EL (cell line): ENCODE data around the gene LIMK2.
"Not testable (repeated sequence)": the region's sequence is repeated elsewhere in the genome, so short reads cannot be mapped to it uniquely, and the experiment has no call there.

ENCODE experiments used
- DNase-seq: peaks from one replicate; pipeline ENCODE4 v3.0.0-alpha.2; 2016

The LIMK2 gene

DNA sequence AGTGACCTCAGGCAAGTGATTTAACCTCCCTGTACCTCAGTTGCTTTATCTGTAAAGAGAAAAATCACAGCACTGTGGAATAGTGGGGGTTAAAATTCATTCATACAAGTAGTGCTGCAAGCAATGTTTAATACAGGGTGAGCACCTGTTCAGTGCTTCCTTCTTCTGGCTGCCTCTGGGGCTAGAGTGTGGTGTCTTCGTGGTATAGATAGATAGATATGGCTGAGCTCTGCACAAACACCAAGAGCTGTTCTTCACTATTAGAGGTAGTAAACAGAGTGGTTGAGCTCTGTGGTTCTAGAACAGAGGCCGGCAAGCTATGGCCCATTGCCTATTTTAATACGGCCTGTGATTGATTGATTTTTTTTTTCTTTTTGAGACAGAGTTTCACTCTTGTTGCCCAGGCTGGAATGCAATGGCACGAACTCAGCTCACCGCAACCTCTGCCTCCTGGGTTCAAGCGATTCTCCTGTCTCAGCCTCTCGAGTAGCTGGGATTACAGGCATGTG, 32.9 kb downstream of the LIMK2 start:
- no peak for DNase-seq

DNA sequence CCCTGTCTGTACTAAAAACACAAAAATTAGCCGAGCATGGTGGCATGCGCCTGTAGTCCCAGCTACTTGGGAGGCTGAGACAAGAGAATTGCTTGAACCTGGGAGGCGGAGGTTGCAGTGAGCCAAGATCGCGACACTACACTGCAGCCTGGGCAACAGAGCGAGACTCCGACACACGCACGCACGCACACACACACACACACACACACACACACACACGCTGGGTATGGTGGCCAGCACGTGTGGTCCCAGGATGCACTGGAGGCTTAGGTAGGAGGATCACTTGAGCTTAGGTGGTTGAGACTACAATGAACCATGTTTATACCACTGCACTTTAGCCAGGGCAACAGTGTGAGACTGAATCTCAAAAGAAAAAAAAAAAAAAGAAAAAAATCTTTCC, 33.9 kb downstream of the LIMK2 start:
- not testable (repeated sequence) for DNase-seq

DNA sequence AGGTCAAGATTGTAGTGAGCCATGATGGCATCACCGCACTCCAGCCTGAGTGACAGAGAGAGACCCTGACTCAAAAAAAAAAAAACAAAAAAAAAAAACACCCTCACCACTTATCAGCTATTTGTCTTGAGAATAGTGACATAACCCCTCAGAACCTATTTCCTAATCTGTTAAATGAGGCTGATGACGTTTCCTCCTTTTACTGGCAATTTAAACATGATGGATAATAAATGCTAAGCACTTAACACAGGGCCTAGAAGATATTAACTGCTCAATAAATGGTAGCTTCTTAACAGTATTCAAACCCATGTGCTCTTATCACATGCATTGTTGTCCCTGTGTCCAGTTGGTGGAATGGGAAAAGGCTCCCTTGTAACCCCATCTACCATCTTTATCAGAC, 34.6 kb downstream of the LIMK2 start:
- no peak for DNase-seq

DNA sequence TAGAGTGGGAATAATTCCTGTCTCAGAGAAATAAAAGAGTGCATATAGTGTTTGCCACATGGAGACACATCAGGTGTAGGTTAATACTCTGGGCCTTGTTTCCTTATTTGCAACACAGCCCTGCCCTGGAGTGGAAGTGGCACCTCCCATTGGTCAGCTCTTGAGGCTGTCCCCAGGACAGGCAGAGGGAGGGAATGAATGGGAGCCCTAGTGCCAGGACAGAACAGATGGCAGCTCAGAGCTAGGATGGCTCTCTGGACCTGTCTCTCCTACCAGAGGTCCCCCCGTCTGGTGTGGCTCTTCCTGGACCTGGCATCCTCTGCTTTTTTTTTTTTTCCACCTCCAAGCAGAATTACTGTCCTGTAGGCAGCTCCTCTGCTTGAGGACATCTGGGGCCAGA, 35.6 kb downstream of the LIMK2 start:
- no peak for DNase-seq

DNA sequence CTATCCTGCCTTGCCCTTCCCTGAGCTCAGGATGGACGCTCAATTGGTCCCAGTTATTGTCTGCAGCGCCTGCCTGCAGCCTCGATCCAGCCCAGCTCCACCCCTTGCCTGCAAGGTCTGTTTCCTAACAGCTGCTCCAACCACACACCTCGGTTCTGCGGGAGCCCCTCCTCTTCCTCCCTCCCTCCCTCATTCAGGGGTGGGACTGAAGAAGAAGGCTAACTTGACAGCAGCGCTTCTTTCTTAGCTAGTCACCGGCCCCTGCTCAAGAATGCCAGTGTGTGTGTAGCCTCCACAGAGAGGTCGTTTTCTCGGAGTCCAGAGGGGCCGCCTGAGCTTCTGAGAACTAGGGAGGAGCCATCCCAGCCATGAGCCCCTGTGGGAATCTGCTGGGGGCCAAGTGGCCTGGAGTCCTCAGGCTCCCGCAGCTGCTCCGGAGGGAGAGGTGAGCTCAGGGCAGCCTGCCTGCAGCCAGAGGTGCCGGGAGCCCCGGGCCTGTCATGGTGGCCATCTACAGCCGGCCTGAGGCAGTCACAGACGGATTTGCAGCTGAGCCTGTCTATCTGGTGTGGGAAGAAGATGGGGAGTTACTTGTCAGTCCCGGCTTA, 36.1 kb downstream of the LIMK2 start:
- DNase-seq = peak; percentile 93

DNA sequence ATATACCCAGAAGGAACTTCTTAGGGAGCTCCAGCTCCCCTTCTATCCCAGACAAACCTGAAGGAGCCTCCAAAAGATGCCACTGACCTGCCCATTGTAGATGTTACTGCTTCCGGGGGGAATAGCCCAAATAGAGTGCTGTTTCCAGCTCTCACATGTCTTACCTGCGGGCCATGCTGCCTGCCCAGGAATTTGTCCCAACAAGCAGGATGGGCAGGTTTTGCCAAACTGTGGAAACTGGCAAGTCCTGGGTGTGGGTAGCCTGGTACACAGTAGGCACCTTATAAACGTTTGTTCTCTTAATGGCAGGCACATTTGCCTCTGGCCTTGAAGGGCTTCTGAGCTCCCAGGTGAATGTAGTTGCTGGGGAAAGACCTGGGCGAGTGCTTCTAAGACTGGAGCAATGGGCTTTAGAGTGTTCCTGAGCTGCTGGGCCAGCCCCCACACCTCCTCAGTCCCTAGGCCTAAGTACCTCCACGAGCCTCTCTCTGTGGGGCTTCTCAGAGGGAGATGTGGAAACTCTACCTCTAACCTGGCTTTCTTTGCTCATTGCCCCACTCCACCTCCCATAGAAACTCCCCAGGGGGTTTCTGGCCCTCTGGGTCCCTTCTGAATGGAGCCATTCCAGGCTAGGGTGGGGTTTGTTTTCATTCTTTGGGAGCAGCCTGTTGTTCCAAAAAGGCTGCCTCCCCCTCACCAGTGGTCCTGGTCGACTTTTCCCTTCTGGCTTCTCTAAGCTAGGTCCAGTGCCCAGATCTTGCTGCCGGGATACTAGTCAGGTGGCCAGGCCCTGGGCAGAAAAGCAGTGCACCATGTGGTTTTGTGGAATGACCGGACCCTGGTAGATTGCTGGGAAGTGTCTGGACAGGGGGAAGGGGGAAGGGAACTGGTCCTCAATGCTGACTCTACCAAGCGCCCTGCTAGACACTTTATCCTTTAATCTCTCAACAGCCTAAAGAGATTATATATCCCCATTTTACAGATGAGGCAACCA, 37.2 kb downstream of the LIMK2 start:
- DNase-seq = no peak

DNA sequence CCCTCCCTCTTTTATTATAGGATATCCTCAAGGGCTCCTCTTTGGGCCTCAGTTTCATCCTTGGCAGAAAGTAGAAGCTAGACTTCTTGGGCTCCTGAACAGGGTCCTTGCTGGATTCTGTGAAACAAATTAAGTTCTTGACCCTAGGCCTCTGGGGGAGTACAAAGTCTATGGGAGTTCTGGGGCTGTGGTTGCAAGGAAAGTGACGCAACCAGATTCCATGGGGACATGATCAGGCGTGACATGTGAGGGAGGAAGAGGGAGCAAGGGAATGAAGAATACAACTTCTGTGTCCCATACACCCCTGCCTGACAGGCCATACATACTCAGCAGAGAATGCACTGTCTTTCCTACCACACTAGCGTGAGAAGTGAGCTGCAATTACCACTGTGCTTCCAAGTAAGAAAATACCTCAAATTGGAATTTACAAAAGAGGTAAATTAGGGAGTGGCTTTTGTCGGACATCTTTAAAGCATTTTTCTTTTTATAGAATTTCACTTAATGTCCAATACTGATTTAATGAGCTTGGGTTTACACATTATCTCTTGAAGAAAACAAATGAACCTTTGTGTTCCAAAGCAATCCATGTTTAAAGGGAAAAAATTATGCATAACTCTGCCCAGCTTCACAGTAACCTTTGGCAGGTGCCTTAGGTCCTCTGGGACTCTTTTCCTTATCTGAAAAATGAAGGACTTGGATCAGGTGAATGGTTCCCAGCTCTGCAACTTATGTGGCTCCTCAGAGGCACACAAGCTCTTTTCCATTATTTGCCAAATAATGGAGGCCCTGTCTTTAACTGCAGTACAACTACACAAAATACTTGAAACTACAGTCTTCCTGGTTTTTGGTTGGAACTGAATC, 38.9 kb downstream of the LIMK2 start:
- no peak for DNase-seq

DNA sequence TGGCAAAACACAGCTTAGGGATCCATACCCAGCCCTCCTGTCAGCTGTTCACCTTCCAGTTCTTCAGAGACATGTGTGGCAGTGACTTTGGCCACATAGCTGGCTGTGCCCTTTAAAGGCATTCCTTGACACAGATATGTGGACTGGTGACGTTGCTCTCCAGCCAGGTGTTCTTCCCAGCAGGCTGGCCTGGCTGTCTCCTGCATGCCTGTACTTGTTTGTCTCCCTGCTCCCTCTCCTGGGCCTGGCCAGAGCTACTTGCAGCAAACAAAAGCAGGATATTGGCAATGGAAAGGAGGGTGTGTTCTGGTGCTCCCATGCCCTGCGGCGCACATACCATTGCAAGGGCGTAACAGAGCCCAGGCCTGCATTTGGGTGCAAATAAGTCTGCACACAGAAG, 41.9 kb downstream of the LIMK2 start:
- no peak for DNase-seq

DNA sequence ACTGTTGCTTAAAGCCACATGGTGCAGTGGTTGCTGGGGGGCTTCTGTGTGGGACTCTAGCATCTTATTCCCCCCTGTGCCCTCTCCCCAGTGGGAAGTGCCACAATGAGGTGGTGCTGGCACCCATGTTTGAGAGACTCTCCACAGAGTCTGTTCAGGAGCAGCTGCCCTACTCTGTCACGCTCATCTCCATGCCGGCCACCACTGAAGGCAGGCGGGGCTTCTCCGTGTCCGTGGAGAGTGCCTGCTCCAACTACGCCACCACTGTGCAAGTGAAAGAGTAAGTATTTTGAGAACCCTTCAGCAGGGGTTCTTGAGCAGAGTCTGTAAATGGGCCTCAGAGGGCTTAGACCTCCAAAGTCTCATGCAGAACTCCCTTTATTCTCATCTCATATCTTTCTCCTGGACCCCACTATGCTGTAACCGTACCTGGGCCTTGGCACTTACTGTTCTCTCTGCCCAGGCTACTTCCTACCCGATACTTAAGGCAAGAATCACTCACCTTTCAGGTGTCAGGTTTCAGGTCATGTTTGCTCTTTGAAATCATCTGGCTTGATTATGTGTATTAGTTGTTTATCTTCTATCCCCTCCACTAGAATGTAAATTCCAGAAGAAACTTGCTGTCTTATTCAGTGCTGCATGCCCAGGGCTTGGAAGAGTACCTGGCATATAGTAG, 47.8 kb downstream of the LIMK2 start:
- no peak for DNase-seq

DNA sequence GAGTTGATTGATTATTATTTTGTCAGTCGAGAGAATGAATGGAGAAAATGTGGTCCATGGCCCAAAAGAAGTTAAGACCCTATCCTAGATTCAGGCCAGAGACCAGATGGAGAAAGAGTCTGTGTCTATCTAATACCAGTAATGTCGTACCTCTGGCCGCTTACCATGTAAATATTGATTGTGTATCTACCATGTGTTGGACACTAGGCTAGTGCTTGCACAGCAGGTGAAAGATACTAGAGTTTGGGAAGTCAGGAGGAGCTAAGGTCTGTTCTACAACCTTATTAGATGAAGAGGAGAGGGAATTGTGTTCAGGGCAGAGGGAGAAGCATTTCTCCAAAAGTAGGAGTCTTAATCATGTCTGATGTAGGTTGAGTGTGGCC, 48.4 kb downstream of the LIMK2 start:
- no peak for DNase-seq

DNA sequence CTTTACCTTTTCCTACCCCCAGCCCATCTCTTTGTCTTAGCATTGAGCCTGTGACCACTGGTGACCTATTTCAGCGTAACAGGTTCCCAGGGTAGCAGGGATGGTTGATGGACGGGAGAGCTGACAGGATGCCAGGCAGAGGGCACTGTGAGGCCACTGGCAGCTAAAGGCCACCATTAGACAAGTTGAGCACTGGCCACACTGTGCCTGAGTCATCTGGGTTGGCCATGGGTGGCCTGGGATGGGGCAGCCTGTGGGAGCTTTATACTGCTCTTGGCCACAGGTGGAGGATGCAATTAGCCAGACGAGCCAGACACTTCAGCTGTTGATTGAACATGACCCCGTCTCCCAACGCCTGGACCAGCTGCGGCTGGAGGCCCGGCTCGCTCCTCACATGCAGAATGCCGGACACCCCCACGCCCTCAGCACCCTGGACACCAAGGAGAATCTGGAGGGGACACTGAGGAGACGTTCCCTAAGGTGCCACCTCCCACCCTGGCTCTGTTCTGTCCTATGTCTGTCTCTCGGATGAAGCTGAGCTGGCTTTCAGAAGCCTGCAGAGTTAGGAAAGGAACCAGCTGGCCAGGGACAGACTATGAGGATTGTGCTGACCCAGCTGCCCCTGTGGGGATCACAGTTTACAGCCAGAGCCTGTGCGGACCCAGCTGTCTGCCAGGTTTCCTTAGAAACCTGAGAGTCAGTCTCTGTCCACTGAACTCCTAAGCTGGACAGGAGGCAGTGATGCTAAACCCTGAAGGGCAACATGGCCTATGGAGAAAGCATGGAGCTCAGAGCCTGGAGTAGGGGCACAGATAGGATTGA, 50.4 kb downstream of the LIMK2 start:
- DNase-seq = no peak

DNA sequence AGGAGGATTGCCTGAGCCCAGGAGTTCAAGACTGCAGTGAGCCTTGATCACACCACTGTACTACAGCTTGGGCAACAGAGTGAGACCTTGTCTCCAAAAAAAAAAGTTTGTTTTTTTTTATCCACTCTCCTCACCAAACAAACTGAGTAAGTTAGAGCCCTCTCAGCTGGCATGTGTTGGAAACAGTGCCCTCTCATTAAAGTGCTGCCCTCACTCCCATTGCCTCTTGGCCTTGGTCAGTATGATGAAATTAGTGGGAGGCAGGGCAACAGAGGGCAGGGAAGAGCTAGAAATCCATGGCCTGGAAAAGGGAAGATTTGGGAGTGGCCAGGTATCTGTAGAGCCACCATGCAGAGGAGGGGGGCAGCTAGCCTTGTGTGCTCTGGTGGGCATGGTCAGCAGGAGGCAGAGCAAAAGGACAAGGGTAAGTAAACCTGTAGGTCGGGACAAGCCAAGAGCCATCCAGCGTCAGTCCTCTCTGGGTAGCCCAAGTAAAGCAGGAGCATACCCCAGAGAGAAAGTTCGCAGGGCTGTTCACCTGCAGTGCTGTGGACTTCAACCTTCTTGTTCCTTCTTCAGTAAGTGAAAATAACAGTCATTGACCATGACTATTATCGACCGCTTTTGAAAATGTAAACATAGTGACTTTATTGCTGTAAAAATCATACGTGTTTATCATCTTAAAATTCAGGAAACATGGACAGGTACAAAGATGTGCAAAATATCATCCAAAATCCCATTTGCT, 52.0 kb downstream of the LIMK2 start:
- no peak for DNase-seq

DNA sequence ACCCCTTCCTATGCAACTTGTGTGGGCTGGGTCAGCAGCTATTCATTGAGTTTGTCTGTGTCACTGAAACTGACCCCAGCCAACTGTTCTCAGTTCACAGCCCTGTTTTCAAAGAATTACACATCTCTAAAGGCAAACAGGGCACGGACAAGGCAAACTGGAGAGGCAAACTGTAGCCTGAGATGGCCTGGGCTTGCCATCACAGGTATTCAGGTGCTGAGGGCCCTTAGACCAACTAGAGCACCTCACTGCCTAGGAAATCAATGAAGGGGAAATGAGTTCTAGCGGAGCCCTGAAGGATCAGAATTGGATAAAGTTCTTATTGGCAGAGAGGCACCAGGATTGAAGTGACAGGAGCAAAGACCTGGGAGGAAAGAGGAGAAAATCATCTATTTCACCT, 56.2 kb downstream of the LIMK2 start:
- no peak for DNase-seq

DNA sequence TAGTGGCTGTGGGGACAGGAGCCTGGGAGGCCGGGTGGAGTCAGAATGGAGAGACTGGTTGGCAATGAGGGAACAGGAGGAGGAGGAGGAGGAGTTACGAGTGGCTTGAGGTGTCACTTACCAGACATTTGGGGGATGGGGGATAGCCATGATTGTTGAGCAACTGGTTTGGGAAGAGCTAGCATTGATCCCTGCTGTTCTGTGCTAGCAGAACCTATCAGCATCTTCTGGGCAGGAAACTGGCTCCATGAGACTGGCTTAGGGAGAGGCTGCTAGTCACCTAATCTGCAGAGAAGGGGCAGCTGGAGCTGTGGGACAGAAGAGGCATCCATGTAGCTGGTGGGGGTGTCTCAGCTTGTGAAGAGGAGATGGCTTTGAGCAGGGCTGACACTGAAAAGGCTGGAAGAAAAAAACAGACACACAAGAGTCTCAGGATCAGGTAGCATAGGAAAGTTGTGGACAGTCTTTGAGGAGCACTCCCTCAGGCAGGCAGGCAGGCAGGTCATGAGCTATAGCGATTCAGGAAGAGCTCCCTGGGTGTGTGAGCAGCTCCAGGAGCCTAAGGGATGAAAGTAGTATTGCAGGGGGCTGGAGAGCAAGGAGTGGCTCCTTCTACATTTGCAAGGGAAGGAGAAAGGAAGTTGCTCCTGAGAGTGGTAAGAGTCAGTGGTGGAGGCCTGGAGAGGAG, 57.9 kb downstream of the LIMK2 start:
- no peak for DNase-seq

DNA sequence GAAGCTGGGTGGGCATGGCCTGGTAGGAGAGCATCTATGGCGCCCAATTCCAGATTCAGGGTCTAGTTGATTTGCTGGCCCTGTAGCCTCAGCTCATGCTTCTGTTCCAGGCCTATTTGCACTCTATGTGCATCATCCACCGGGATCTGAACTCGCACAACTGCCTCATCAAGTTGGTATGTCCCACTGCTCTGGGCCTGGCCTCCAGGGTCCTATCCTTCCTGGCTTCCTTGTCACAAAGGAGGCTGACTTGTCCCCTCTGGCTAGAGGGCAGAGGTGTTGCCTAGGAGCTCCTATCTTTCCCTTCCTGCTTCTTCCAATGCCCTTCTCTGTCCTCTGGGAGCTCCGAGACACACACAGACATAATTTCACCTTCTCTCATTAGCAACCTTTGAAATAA, 58.9 kb downstream of the LIMK2 start:
- peak; percentile 17 for DNase-seq

DNA sequence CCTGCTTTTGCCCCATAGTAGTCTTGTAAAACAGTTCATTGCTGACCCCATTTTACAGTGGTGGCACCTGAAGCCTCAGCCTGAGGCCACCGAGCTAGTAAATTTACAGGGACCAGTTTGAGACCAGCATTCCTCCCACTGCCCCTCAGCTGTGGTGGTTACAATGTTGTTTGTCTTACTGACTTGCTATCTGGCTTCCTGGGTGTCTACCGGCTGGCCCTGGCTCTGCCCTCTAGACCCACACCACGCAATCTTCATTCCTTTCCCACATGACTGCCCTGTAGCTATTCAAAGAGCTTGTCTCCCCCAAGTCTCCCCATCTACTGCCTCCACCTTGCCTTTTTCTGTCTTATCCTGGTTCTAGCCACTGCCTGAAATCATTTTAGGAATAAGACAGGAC, 59.4 kb downstream of the LIMK2 start:
- no peak for DNase-seq

DNA sequence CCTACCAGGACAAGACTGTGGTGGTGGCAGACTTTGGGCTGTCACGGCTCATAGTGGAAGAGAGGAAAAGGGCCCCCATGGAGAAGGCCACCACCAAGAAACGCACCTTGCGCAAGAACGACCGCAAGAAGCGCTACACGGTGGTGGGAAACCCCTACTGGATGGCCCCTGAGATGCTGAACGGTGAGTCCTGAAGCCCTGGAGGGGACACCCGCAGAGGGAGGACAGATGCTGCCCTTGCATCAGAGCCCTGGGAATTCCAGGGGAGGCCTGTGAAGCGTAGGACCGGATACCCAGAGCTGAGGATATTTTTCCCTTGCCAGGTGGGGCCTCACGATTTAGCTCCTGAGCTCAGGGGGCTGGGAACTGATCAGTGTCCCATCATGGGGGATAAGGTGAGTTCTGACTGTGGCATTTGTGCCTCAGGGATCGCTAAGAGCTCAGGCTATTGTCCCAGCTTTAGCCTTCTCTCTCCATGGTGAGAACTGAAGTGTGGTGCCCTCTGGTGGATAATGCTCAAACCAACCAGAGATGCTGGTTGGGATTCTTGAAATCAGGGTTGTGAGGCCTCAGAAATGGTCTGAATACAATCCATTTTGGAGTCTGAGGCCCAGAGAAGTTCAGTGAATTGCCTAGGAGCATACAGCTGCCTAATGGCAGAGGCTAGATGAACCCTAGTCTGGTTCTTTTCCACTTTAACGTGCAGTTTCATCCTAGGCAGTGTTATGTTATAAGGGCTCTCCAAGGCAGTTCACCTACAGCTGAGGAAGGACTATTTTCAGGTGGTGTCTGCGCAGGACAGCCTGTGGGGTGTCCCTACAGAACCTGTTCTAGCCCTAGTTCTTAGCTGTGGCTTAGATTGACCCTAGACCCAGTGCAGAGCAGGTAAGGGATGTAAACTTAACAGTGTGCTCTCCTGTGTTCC, 60.7 kb downstream of the LIMK2 start:
- DNase-seq = peak; percentile 66

DNA sequence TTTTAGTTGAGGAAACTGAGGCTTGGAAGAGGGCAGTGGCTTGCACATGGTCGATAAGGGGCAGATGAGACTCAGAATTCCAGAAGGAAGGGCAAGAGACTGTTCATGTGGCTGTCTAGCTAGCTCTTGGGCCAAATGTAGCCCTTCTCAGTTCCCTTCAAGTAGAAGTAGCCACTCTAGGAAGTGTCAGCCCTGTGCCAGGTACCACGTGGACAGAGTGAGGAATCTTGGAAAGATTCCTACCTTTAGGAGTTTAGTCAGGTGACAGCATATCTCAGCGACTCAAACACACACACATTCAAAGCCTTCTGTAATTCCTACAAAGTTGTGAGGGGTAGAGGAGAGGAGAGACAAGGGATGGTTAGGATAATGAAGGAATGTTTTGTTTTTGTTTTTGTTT, 61.9 kb downstream of the LIMK2 start:
- no peak for DNase-seq

DNA sequence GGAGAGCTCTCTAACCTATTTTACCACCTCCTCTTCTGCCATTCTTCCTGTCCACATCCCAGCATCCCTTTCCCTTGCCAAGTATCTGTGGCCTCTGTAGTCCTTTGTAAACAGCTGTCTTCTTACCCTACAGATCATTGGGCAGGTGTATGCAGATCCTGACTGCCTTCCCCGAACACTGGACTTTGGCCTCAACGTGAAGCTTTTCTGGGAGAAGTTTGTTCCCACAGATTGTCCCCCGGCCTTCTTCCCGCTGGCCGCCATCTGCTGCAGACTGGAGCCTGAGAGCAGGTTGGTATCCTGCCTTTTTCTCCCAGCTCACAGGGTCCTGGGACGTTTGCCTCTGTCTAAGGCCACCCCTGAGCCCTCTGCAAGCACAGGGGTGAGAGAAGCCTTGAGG, 62.9 kb downstream of the LIMK2 start:
- no peak for DNase-seq
